ENCODE results near the gene TGFBR2. TPM values are rescaled to one million over a fixed set of nuclear protein-coding genes. Genes with fewer than 3 reads are reported as not detected.

The TGFBR2 gene
- total RNA-seq, 1 experiment from 2014 or later: 22.5 TPM

- TF ChIP-seq ZNF274 (IDR thresholded peaks at IDR 0.05; ENCODE audit: low read depth, low read length) (no peak), YY1 (IDR thresholded peaks at IDR 0.05; ENCODE audit: extremely low read depth, insufficient replicate concordance, low read depth, low read length) (no peak), CBX3 (IDR thresholded peaks at IDR 0.05; ENCODE audit: low read depth) (no peak), ZFX (IDR thresholded peaks at IDR 0.05) (no peak), SRF (IDR thresholded peaks at IDR 0.05; ENCODE audit: low read depth) (no peak), JUND (IDR thresholded peaks at IDR 0.05) (no peak), CEBPB (IDR thresholded peaks at IDR 0.05; ENCODE audit: low read depth) (no peak), MAX (IDR thresholded peaks at IDR 0.05) (no peak), ELF1 (IDR thresholded peaks at IDR 0.05; ENCODE audit: borderline replicate concordance, low read depth) (no peak), EZH2 (IDR thresholded peaks at IDR 0.05) (no peak), EGR1 (IDR thresholded peaks at IDR 0.05; ENCODE audit: low read depth) (no peak)
Measured at GRCh38 chr3:30675774-30676173, 69.4 kb downstream of the TGFBR2 start (continued).

- H3K9me2 ChIP-seq (ENCODE audit: insufficient read depth): no peaks in the 10 kb centered on the region
- peaks cover 24% of the 10 kb centered on the region; the same call in 1 of the 2 replicates for H4K20me1 ChIP-seq (ENCODE audit: insufficient read depth)
- no peak overlapping the region for H3K4me3 ChIP-seq (replicated peaks in 1 of 2; ENCODE audit: low read depth in 1 of 2, low read length in 2 of 2)
- peaks cover 91% of the 10 kb centered on the region for H3K79me2 ChIP-seq (ENCODE audit: insufficient read depth, low read length)
- H3K27ac ChIP-seq (ENCODE audit: low read depth, low read length): no peak overlapping the region
- ChIA-PET CTCF (no interaction called here), RAD21 (ENCODE audit: low non-redundant PET in 1 of 2, low total read pairs in 2 of 2, uncharacterized antibody in 2 of 2, unreplicated experiment in 2 of 2) (no interaction called here), POLR2A (no interaction called here)
- H3K27me3 ChIP-seq (ENCODE audit: insufficient read depth, low read length): no peaks in the 10 kb centered on the region
- BruUV-seq (replicated peaks): no TSS peak
- no peak overlapping the region for H2AFZ ChIP-seq (ENCODE audit: low read depth, low read length, poor library complexity, severe bottlenecking)
- H3K4me2 ChIP-seq (ENCODE audit: low read length): no peak overlapping the region
- peaks cover 41 to 73% of the 10 kb centered on the region in 2 experiments for H3K36me3 ChIP-seq (ENCODE audit: control insufficient read depth in 1 of 2, insufficient read depth in 2 of 2, low read length in 2 of 2)
- DNase-seq (ENCODE audit: low read depth, low spot score) (no peak), ATAC-seq (no peak)
- H3K9ac ChIP-seq (ENCODE audit: low read length): no peak overlapping the region
- H3K4me1 ChIP-seq (ENCODE audit: control insufficient read depth in 1 of 2, insufficient read depth in 2 of 2, low read length in 2 of 2): peaks cover 13 to 16% of the 10 kb centered on the region in 2 experiments; a peak in 2 of 4 replicates
- TF ChIP-seq CEBPB (IDR thresholded peaks at IDR 0.05; ENCODE audit: low read depth) (no peak), FOSL1 (IDR thresholded peaks at IDR 0.05; ENCODE audit: low read depth) (no peak), EGR1 (IDR thresholded peaks at IDR 0.05; ENCODE audit: low read depth) (no peak), POLR2AphosphoS5 (IDR thresholded peaks at IDR 0.05; ENCODE audit: low read depth, low read length) (no peak), JUND (IDR thresholded peaks at IDR 0.05) (no peak), YY1 (IDR thresholded peaks at IDR 0.05; ENCODE audit: extremely low read depth, insufficient replicate concordance, low read depth, low read length) (no peak), TCF7L2 (IDR thresholded peaks at IDR 0.05; ENCODE audit: borderline replicate concordance, extremely low read depth, insufficient read depth, insufficient read length) (no peak), SP1 (IDR thresholded peaks at IDR 0.05; ENCODE audit: low read depth) (no peak), ZNF274 (IDR thresholded peaks at IDR 0.05; ENCODE audit: low read depth, low read length) (no peak), EZH2 (IDR thresholded peaks at IDR 0.05) (no peak), MAX (IDR thresholded peaks at IDR 0.05) (no peak), ZBTB33 (IDR thresholded peaks at IDR 0.05; ENCODE audit: extremely low read depth, insufficient replicate concordance, low read length) (no peak), EZH2phosphoT487 (IDR thresholded peaks at IDR 0.05; ENCODE audit: borderline replicate concordance) (no peak), ELF1 (IDR thresholded peaks at IDR 0.05; ENCODE audit: borderline replicate concordance, low read depth) (no peak)
- no peaks in the 10 kb centered on the region for H3K9me3 ChIP-seq (ENCODE audit: control insufficient read depth in 1 of 2, insufficient read depth in 1 of 2, low read depth in 1 of 2, low read length in 2 of 2)
- intact Hi-C loops (cut with micrococcal nuclease): no loop called here
Measured at GRCh38 chr3:30676424-30677346, 70.3 kb downstream of the TGFBR2 start.
